Measurements from ENCODE around the gene CASTOR1.
A peak's percentile ranks its signal among the peaks of the same experiment; 100 is the strongest.

CASTOR1 gene

GRCh38 chr22:30262917-30263741, 26.2 kb downstream of the CASTOR1 start:
- DNase-seq (ENCODE audit: low read depth) = no peak

GRCh38 chr22:30262112-30262511, 27.2 kb downstream of the CASTOR1 start:
- DNase-seq (ENCODE audit: low read depth) = no peak

GRCh38 chr22:30261134-30261533, 28.2 kb downstream of the CASTOR1 start:
- no peak for DNase-seq (ENCODE audit: low read depth)

GRCh38 chr22:30260682-30261081, 28.6 kb downstream of the CASTOR1 start:
- DNase-seq (ENCODE audit: low read depth) = no peak

- no peak for DNase-seq (ENCODE audit: low read depth)
Observed at GRCh38 chr22:30260276-30260675, 29.0 kb downstream of the CASTOR1 start.

GRCh38 chr22:30254314-30254713, 35.0 kb downstream of the CASTOR1 start:
- DNase-seq (ENCODE audit: low read depth) = no peak

GRCh38 chr22:30253205-30253852, 36.0 kb downstream of the CASTOR1 start:
- no peak for DNase-seq (ENCODE audit: low read depth)

GRCh38 chr22:30252411-30253204, 36.7 kb downstream of the CASTOR1 start:
- DNase-seq (ENCODE audit: low read depth) = no peak

GRCh38 chr22:30251711-30252110, 37.6 kb downstream of the CASTOR1 start:
- no peak for DNase-seq (ENCODE audit: low read depth)

- DNase-seq (ENCODE audit: low read depth) = no peak
Observed at GRCh38 chr22:30250661-30251267, 38.5 kb downstream of the CASTOR1 start.

- no peak for DNase-seq (ENCODE audit: low read depth)
Observed at GRCh38 chr22:30250039-30250565, 39.2 kb downstream of the CASTOR1 start.

- DNase-seq (ENCODE audit: low read depth) = no peak
Observed at GRCh38 chr22:30249049-30250038, 40.0 kb downstream of the CASTOR1 start.

GRCh38 chr22:30248484-30248883, 40.8 kb downstream of the CASTOR1 start:
- no peak for DNase-seq (ENCODE audit: low read depth)

GRCh38 chr22:30247974-30248373, 41.3 kb downstream of the CASTOR1 start:
- DNase-seq (ENCODE audit: low read depth) = no peak

GRCh38 chr22:30247561-30247960, 41.7 kb downstream of the CASTOR1 start:
- DNase-seq (ENCODE audit: low read depth) = no peak

- DNase-seq (ENCODE audit: low read depth) = peak; percentile 65
Observed at GRCh38 chr22:30246814-30247376, 42.4 kb downstream of the CASTOR1 start.

GRCh38 chr22:30245985-30246813, 43.1 kb downstream of the CASTOR1 start, which contains the start of gene LIF:
TSS of gene LIF (minus strand) at chr22:30246759. CDS start at chr22:30246695, 64 bp downstream.
- no peak for DNase-seq (ENCODE audit: low read depth)

- no peak for DNase-seq (ENCODE audit: low read depth)
Observed at GRCh38 chr22:30245181-30245984, 43.9 kb downstream of the CASTOR1 start.

- no peak for DNase-seq (ENCODE audit: low read depth)
Observed at GRCh38 chr22:30244641-30245040, 44.7 kb downstream of the CASTOR1 start.
